ENCODE results near the gene TTC28.

GRCh38 chr22:28208787-28209186 is 470.9 kb downstream of the TTC28 start:
- no peak for TF ChIP-seq POLR2A (IDR thresholded peaks at IDR 0.05; ENCODE audit: low read depth)
- no peak for TF ChIP-seq POLR2AphosphoS5 (IDR thresholded peaks at IDR 0.05)

Data from esophagus muscularis mucosa (tissue), 2 donors.